ENCODE data around the gene ZSCAN5C. TPM values are rescaled to one million over a fixed set of nuclear protein-coding genes. Genes with fewer than 3 reads are reported as not detected.

Gene ZSCAN5C
- total RNA-seq, 1 donor from 2014 or later, result not detected

DNA sequence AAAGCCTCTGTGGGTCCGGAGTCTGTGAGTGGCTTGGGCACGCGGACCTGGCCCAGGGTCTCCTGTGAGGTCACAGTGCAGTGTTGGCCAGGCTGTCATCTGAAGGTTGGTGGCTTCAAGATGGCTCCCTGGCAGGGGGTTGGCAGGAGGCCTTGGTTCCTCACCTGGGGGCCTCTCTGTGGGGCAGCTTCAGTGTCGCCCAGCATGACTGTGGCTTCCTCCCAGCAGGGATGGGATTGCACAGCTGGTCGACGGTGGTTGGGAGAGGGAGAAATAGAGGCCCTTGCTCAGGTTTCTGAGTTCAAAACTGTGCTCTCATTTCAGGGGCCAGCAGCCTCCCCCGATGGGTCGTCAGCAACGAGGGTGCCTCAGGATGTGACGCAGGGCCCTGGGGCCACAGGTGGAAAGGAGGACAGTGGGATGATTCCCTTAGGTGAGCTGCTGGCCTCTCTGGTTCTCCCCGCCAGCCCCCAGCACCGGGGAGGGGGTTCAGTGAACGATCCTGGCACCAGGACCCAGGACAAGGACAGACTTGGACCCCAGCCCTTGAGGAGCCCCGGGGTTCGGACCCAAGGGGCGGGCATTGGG, 43.8 kb upstream of the ZSCAN5C start:
- H3K9me3 Mint-ChIP-seq, result no peaks in the 10 kb centered on the region
- no peak overlapping the region for H3K4me3 Mint-ChIP-seq
- peaks cover 11% of the 10 kb centered on the region for H3K36me3 Mint-ChIP-seq (ENCODE audit: low read depth)
- H3K27ac Mint-ChIP-seq (ENCODE audit: unreplicated experiment), result no peak overlapping the region
- H3K27me3 Mint-ChIP-seq (ENCODE audit: low read depth), result no peaks in the 10 kb centered on the region
- peaks cover 8% of the 10 kb centered on the region for H3K4me1 Mint-ChIP-seq
- no peak for DNase-seq (ENCODE audit: low read depth, low spot score)
- TF ChIP-seq, protein P1, sequence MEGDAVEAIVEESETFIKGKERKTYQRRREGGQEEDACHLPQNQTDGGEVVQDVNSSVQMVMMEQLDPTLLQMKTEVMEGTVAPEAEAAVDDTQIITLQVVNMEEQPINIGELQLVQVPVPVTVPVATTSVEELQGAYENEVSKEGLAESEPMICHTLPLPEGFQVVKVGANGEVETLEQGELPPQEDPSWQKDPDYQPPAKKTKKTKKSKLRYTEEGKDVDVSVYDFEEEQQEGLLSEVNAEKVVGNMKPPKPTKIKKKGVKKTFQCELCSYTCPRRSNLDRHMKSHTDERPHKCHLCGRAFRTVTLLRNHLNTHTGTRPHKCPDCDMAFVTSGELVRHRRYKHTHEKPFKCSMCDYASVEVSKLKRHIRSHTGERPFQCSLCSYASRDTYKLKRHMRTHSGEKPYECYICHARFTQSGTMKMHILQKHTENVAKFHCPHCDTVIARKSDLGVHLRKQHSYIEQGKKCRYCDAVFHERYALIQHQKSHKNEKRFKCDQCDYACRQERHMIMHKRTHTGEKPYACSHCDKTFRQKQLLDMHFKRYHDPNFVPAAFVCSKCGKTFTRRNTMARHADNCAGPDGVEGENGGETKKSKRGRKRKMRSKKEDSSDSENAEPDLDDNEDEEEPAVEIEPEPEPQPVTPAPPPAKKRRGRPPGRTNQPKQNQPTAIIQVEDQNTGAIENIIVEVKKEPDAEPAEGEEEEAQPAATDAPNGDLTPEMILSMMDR (conservative IDR thresholded peaks at IDR 0.05), result no peak

DNA sequence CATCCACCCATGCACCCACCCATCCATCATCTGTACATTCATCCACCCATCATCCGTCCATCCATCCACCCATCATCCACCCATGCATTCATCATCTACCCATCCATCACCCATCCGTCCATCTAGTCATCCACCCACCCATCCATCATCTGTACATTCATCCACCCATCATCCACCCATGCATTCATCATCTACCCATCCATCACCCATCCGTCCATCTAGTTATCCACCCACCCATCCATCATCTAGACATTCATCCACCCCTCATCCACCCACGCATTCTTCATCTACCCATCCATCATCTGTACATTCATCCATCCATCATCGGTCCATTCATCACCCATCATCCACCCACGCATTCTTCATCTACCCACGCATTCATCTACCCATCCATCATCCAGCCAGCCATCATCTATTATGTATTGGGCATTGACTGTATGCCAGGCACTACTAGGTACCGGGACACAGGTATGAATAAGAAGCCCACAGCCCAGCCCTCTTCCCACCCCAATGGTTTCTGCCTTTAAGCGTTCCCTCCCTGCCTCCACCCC, 43.0 kb upstream of the ZSCAN5C start:
- no peak overlapping the region for H3K27ac Mint-ChIP-seq (ENCODE audit: unreplicated experiment)
- H3K36me3 Mint-ChIP-seq (ENCODE audit: low read depth), result peaks cover 7% of the 10 kb centered on the region
- H3K4me1 Mint-ChIP-seq, result no peaks in the 10 kb centered on the region
- no peaks in the 10 kb centered on the region for H3K27me3 Mint-ChIP-seq (ENCODE audit: low read depth)
- no peak overlapping the region for H3K4me3 Mint-ChIP-seq
- TF ChIP-seq, protein P1 (conservative IDR thresholded peaks at IDR 0.05), result no peak
- DNase-seq (ENCODE audit: low read depth, low spot score), result no peak
- H3K9me3 Mint-ChIP-seq, result no peaks in the 10 kb centered on the region

DNA sequence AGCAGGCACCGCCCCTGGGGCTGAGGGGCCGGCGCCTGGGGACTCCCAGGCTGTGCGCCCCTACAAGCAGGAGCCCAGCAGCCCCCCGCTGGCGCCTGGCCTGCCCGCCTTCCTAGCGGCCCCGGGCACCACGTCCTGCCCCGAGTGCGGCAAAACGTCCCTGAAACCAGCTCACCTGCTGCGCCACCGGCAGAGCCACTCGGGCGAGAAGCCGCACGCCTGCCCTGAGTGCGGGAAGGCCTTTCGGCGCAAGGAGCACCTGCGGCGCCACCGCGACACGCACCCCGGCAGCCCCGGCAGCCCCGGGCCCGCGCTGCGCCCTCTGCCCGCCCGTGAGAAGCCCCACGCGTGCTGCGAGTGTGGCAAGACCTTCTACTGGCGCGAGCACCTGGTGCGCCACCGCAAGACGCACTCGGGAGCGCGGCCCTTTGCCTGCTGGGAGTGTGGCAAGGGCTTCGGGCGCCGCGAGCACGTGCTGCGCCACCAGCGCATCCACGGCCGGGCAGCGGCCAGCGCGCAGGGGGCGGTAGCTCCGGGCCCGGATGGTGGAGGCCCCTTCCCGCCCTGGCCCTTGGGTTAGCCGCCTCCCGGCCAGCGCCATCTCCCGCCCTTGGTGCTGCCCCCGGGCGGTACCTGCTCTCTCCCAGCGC, 42.3 kb upstream of the ZSCAN5C start:
- no peak for DNase-seq (ENCODE audit: low read depth, low spot score)
- TF ChIP-seq, protein P1 (conservative IDR thresholded peaks at IDR 0.05), result no peak
- H3K9me3 Mint-ChIP-seq, result no peaks in the 10 kb centered on the region

DNA sequence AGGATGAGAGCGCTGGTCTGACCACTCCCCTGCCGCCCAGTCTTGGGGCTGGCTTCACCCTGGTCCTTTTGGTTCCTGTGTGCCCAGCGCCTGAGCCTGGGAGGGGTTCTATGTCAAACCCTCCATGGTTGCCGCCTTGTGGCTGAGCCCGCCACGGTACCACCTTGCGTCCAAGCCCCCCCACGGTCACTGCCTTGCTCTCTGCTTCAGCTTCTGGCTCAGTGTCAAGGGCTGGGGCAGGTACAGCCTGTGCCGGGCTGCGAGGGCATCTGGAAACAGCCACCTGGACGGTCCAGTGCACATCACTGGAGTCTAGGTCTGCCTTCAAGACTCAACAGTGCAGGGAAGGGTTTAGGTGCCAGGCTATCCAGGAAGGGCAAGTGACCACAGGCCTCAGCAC, 40.5 kb upstream of the ZSCAN5C start:
- Mint-ChIP-seq H3K4me1 (no peaks in the 10 kb centered on the region), H3K27ac (ENCODE audit: unreplicated experiment) (no peak overlapping the region), H3K4me3 (no peak overlapping the region), H3K27me3 (ENCODE audit: low read depth) (no peaks in the 10 kb centered on the region), H3K9me3 (no peaks in the 10 kb centered on the region), H3K36me3 (ENCODE audit: low read depth) (peaks cover 7% of the 10 kb centered on the region)
- DNase-seq (ENCODE audit: low read depth, low spot score), result no peak
- TF ChIP-seq, protein P1 (conservative IDR thresholded peaks at IDR 0.05), result no peak

More for the DNA sequence above, 42.3 kb upstream of the ZSCAN5C start:
- no peak overlapping the region for H3K4me3 Mint-ChIP-seq
- no peak overlapping the region for H3K27ac Mint-ChIP-seq (ENCODE audit: unreplicated experiment)
- H3K27me3 Mint-ChIP-seq (ENCODE audit: low read depth), result no peaks in the 10 kb centered on the region
- H3K36me3 Mint-ChIP-seq (ENCODE audit: low read depth), result peaks cover 7% of the 10 kb centered on the region
- no peaks in the 10 kb centered on the region for H3K4me1 Mint-ChIP-seq

DNA sequence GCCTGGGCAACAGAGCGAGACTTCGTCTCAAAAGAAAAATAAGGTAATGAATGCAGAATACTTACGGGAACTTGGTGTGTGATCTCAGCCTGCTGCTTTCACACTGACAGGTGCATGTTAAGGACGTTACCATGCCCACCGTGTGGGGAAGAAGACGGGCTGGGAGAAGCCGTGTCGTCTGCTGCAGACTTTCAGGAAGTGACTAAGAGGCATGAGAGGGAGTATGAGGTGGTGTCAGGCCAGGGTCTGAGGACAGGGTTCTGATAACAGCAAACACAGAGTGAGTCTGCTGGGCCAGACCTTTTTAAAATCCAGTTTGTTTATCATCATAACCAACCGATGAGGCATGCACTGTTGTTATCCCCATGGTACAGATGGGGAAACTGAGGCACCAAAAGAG, 39.8 kb upstream of the ZSCAN5C start:
- peaks cover 3% of the 10 kb centered on the region for H3K27me3 Mint-ChIP-seq (ENCODE audit: low read depth)
- H3K4me1 Mint-ChIP-seq, result no peaks in the 10 kb centered on the region
- TF ChIP-seq, protein P1 (conservative IDR thresholded peaks at IDR 0.05), result no peak
- H3K9me3 Mint-ChIP-seq, result no peaks in the 10 kb centered on the region
- no peak overlapping the region for H3K27ac Mint-ChIP-seq (ENCODE audit: unreplicated experiment)
- H3K4me3 Mint-ChIP-seq, result no peak overlapping the region
- peaks cover 7% of the 10 kb centered on the region for H3K36me3 Mint-ChIP-seq (ENCODE audit: low read depth)
- no peak for DNase-seq (ENCODE audit: low read depth, low spot score)
